IPS-18c (cell line): ENCODE data around the gene PHETA1.

Experiments used
- H3K4me3 ChIP-seq: 2 replicates; pipeline ENCODE4 v1.7.0; 2013; ENCODE audit warnings: low read depth, mild to moderate bottlenecking, low read length, moderate library complexity; ENCODE audit not compliant: insufficient read depth
- H3K9me3 ChIP-seq: one replicate; pipeline ENCODE4 v1.6.1; 2013; ENCODE audit warnings: mild to moderate bottlenecking, low read length, moderate library complexity; ENCODE audit not compliant: control insufficient read depth, insufficient read depth

Gene PHETA1, protein sequence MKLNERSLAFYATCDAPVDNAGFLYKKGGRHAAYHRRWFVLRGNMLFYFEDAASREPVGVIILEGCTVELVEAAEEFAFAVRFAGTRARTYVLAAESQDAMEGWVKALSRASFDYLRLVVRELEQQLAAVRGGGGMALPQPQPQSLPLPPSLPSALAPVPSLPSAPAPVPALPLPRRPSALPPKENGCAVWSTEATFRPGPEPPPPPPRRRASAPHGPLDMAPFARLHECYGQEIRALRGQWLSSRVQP

DNA sequence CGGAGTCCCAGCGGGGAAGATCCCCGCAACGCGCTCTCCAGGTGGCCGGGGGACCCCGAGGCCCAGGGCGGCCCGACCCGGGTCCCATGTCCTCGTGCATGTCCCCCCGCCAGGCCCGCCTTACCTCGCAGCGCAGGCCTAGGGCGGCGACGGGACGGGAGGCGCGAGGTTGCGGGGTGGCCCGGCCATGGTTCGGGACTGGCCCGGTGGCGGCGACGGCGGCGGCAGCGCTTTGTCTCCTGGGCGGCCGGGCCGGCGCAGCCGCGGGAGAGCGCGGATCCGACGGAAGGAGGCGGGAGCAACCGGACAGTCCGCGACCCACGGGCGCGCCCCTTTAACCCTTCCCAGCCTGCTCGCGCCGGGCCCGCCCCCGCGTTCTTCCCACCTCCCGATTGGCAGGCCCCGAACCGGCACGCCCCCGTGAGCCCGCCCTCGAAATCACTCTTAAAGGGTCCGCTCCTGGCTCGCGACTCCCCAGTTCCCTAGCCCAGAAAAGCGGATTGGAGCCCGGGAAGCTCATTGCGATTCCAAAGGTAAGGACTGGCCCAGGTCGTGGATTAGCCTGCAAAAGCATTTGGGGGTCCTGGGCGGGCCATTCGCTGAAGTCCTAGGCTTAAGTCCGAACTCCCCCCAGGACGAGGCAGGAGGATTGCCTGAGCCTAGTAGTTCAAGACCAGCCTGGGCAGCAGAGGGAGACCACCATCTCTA is at the start of gene PHETA1:
PHETA1 (minus strand) TSS at position 308 of the 708 bp plus-strand sequence. CDS start 5,668 bp downstream, outside the sequence.
- H3K9me3 ChIP-seq = no peaks in the 10 kb centered on the region

DNA sequence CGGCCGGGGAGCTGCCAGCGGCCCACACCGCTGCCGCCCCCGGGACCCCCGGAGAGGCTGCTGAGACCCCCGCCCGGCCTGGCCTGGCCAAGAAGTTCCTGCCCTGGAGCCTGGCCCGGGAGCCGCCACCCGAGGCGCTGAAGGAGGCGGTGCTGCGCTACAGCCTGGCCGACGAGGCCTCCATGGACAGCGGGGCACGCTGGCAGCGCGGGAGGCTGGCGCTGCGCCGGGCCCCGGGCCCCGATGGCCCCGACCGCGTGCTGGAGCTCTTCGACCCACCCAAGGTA is 49.6 kb upstream of the PHETA1 start:
- Histone ChIP-seq H3K9me3 (no peaks in the 10 kb centered on the region), H3K4me3 (no peak overlapping the region)

More for the DNA sequence above, at the start of gene PHETA1:
- peak within 1 kb of the TSS; percentile 75 for H3K4me3 ChIP-seq

DNA sequence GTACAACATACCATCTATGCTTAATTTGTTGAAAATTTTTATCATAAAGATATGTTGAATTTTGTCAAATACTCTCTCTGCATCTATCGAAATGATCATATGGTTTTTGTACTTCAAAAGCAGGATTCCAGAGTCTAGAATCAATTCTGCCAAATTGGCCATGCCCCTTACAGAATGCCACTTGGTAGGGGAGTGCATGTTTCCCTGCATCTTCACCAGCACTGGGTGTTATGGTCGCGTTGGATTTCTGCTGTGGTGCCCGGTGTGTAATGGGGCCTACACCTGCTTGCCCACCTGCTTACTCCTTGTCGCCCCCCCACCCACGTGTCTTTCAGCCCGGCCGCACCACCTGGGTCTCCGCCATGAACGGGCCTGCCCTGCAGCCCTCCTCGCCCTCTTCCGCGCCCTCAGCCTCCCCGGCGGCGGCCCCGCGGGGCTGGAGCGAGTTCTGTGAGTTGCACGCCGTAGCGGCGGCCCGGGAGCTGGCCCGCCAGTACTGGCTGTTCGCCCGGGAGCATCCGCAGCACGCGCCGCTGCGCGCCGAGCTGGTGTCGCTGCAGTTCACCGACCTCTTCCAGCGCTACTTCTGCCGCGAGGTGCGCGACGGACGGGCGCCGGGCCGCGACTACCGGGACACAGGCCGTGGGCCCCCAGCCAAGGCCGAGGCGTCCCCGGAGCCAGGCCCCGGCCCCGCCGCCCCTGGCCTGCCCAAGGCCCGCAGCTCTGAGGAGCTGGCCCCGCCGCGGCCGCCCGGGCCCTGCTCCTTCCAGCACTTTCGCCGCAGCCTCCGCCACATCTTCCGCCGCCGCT is 49.1 kb upstream of the PHETA1 start:
- Histone ChIP-seq H3K4me3 (no peak overlapping the region), H3K9me3 (no peaks in the 10 kb centered on the region)

DNA sequence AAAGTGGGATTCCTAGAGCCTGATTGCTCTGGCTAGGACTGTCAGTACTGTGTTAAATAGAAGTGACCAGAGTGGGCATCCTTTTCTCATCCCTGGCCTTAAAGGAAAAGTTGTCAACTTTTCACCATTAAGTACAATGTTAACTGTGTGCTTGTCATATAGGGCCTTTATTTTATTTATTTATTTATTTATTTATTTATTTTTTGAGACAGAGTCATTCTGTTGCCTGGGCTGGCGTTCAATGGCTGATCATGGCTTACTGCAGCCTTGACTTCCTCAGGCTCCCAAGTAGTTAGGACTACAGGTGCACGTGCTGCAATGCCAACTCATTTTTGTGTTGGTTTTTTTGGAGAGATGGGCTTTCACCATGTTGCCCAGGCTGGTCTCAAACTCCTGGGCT is 48.4 kb upstream of the PHETA1 start:
- H3K9me3 ChIP-seq = no peaks in the 10 kb centered on the region
- no peak overlapping the region for H3K4me3 ChIP-seq

DNA sequence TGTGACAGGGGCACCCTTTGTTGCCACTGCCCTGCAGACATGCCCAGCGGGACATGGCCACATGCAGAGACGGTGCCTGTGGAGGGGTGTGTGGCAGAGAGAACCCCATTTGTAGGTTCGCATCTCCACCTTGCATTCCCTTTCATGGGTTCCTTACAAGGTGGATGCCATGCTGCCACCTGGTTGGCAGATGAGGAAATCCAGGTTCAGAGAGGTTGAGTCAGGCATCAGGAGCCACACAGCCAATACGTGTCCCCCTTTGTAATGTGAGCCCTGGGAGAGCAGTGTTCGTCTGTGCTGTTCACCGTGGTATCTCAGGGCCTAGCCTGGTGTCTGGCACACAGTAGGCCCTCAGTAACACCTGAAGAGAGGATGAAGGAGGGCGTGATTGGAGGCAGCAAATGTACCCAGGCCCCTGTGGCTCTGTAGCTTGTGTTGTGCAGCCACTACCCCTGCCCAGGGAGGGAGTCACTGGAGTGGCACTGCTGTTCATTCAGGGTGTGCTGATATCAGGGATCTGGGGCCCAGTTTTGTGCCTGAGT is 45.9 kb upstream of the PHETA1 start:
- H3K4me3 ChIP-seq = no peak overlapping the region; the same call in 1 of the 2 replicates

DNA sequence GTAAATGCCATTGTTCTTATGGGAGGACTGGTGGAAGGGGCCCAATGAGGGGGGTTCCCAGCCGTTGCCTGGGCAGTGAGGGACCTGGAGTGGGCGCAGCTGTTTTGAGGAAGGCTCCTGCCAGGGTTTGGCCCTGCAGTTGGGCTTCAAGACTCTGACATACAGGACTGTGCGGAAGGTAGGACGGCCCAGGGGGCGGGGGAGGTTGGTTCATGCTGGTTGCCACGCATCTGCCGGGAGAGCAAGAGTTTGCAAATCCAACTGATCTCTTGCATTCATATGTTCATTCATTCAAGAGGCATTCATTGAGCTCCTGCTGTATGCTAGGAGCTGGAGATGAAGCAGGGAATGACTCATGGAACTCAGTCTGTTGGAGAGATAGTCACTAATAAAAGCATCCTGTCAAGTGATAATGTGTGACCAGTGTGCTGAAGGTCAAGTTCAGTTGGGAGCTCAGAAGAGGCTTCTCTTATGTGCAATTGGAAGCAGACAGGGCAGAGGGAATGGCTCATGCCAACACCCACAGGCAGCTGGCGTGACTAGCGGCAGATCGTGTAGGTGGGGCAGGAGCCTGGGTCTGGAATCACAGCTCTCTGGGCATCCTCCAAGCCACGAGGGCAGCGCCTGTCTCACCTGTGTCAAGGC is 44.7 kb upstream of the PHETA1 start:
- H3K4me3 ChIP-seq = no peak overlapping the region; the same call in 1 of the 2 replicates
- no peaks in the 10 kb centered on the region for H3K9me3 ChIP-seq

More for the DNA sequence above, 45.9 kb upstream of the PHETA1 start:
- no peaks in the 10 kb centered on the region for H3K9me3 ChIP-seq

DNA sequence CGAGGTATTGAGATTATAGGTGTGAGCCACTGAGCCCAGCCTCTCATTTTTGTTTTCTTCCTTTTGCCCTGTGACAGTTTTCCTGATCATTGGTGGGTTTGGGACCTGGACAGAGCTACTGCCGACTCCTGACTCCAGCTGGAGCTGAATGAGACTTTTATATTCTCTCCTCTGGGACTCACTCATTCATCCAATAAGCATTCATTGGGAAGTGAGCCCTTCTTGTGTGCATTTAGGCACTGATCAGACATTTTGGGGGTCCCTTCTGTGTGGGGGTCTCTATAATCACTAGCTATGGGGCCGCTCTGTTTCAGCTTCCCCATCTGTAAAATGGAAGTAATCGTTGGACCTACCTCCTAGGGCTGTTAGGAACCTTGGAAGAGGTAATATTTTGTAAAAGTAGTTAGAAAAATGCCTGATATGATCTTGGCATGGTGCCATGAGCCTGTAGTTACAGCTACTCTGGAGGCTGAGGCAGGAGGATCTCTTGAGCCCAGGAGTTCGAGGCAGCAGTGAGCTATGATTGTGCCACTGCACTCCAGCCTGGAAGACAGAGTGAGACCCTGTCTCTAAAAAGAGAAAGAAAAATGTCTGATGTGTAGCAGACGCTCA is 44.0 kb upstream of the PHETA1 start:
- no peaks in the 10 kb centered on the region for H3K9me3 ChIP-seq
- H3K4me3 ChIP-seq = no peak overlapping the region

DNA sequence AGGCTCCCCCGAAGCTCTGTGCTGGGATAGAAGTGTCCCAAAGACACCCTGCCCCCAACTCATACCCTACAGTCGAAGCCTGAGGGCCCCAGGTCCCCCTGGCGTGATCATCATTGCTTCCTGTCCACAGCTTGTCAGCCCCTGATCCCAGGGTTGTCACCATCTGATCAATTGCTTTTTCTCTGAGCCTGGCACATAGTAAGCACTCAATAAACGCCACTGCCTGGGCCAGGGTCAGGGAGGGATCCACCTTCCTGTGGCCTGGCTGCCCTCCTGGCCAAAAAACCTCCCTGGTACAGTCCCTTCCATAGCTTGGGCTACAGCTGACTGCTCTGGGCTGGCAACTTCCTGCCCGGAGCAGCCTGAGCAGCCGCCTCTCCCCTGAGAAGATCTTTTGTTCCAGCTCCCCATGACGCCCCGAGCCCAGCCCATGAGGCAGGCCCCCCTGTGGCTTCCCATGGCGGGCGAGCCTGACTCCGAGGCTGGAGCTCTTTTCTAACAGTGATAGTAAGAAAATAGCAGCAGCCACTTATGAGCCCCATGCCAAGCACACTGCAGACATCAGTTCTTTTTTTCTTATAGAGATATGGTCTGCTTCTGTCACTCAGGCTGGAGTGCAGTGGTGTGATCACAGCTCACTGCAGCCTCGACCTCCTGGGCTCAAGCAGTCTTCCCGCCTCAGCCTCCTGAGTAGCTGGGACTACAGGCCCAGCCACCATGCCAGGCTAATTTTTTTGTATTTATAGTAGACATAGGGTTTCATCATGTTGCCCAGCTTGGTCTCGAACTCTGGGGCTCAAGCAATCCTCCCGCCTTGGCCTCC is 43.3 kb upstream of the PHETA1 start:
- Histone ChIP-seq H3K4me3 (peak overlapping the region; percentile 20; the same call in 1 of the 2 replicates), H3K9me3 (no peaks in the 10 kb centered on the region)

DNA sequence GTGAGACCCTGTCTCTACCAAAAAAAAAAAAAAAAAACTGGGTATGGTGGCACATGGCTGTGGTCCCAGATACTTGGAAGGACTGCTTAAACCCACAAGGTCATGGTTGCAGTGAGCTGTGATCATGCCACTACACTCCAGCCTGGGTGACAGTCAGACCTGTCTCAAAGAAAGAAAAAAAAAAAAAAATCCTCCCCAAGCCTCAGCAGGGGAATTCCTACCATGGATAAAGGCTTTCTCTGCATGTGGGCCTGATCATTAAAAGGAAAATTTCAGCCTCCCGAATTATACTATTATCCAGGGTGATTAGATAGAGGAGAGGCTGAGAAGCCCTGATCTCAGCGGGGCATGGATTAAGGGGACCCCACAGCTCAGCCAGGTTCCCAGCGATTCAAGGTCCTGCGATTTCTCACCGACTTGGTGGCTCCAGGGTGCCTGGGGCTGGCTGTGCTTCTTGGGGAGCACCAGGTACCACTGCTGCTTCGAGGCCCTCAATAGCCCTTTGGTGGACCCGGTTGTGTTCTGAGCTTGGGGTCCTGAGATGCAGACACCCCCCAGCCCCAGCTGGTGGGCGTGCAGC is 42.4 kb upstream of the PHETA1 start:
- Histone ChIP-seq H3K4me3 (no peak overlapping the region; the same call in 1 of the 2 replicates), H3K9me3 (no peaks in the 10 kb centered on the region)

DNA sequence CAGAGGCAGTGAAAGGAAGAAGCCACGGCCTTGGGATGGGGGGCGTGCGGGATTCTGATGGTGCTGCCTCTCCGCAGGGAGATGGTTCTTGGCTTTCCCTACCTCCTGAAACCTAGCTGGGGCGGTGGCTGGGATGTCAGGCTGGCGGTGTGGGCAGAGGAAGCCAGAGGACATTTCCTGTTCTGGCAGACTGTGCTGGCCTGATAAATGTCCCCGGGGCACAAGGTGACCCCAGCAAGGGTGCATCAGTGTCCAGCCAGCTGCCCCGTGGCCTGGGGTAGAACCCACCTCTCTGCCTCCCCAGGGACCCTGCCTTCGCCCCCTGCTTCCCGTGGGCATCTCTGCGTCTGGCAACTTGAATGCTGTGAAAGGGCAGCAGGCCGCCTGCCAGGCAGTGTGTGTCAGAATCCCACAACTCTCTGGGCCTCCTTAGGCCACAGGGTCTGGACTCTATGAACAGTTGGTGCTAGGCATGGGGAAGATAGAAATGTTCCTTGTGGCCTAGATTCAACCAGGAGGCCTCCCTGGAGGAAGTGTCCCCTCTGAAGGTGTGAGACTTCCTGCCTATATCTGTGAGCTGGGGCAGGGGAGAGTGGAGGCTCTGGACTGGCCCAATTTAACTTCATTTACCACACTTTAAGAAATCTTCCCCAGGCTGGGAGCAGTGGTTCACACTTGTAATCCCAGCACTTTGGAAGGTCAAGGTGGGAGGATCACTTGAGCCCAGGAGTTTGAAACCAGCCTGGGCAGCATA is 41.7 kb upstream of the PHETA1 start:
- Histone ChIP-seq H3K9me3 (no peaks in the 10 kb centered on the region), H3K4me3 (no peak overlapping the region)

DNA sequence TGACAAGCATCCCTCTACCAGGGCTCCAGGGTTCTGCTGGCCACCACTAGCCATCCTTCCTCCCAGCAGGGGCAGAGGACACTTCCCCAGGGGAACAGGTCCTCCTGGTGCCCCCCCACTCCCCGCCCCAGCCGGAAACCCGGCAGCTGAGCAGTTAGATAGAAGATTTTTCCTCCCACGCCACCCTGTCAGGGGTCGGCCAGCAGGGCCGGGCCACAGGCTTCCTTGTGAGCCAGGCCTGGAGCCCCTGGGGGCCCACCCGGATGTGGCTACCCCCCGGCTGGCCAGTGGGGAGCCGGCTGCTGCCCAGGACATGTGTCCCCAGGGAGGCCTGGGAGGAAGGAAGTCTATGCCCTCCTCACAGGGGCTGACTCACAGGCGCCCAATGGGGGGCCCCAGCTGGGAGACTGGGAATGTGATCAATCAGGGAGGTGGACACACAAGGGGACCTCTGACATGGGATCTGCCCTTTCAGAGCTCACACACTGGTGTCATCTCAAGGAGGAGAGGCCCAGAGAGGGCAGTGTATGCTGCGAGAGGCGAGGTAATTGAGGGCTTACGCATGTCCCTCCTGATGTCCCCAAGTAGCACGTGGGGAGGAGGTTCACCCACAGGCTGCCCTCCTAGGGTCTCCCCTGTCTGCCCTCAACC is 41.0 kb upstream of the PHETA1 start:
- H3K4me3 ChIP-seq = no peak overlapping the region
- no peaks in the 10 kb centered on the region for H3K9me3 ChIP-seq

DNA sequence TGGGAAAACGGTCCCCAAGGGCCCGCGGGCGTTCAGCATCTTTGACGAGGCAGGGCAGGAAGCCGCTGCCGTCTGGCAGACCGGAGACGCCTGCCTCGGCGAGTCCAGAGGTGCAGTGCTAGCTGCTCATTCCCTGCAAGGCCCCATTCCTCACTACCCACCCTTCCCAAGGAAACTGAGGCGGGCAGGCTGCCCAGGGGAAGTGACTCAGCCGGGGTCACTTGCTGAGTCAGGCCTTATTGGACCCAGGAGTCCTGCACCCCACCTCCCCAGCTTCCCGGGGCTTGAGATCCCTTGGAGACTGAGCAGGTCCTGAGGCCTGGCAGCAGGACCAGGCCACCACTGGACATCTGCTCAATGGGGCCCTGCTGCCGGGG is 40.5 kb upstream of the PHETA1 start:
- Histone ChIP-seq H3K9me3 (no peaks in the 10 kb centered on the region), H3K4me3 (no peak overlapping the region)

DNA sequence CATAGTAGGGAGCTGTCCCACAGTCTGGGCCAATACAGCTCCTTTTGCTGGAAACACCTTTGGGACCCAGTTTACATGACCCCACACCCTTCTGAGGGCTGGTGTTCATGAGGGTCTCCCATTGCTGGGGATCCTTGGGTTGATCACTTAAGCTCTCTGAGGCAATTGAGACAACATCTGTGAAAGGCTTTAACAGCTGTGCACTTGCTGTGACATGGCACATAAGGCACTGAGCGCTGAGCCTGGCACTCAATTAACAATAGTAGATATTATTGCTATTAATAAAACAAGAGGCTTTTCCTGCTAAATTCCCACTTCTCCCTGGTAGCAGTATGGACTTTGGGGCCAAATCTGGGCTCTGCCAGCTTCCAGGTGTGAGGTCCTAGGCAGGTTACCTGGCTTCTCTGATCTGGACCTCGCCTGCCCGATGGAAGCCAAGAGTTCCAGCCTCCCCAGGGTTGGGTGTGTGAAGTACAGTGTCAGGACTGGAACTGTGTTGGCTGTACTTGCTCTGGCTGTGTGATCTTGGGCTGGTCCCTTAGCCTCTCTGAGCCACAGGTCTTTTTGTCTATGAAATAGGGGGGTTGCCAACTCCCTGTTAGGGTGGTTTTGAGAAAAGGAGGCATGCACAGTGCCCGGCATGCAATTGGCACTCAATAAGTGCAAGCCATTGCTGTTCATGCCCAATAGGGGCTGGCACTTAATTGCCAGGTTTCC is 39.9 kb upstream of the PHETA1 start:
- Histone ChIP-seq H3K4me3 (no peak overlapping the region), H3K9me3 (no peaks in the 10 kb centered on the region)

DNA sequence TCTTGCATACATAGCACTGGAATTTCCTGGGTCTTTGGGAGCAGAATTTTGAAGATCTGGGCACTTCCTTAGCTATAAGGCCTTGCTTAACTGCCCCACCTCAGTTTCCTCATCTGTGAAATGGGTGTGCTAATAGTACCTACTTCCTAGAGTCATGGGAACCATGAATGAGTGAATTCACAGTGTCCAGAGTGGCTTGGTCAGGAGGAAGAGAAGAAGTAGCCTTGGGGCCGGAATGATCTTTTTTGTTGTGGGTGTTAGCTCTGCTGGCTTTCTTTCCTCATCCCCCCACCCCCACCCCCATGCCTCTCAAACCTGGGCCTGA is 39.2 kb upstream of the PHETA1 start:
- no peaks in the 10 kb centered on the region for H3K9me3 ChIP-seq
- H3K4me3 ChIP-seq = no peak overlapping the region
